ENCODE measurements around the gene EPHB2.

GRCh38 chr1:22957066-22957465, 246.4 kb downstream of the EPHB2 start:
- no peak for TF ChIP-seq BHLHE40 (IDR thresholded peaks at IDR 0.05; ENCODE audit: low read depth, low read length)
- no peak for TF ChIP-seq CEBPB (IDR thresholded peaks at IDR 0.05; ENCODE audit: low read depth, low read length)
- TF ChIP-seq POLR2A (IDR thresholded peaks at IDR 0.05; ENCODE audit: low read depth, low read length) = no peak

Data from IMR-90 (cell line).